ENCODE measurements around the gene DAB2. TPM values are rescaled to one million over a fixed set of nuclear protein-coding genes. Genes with fewer than 3 reads are reported as not detected.

DAB2 gene
- total RNA-seq, 1 experiment from 2014 or later = not detected

DNA sequence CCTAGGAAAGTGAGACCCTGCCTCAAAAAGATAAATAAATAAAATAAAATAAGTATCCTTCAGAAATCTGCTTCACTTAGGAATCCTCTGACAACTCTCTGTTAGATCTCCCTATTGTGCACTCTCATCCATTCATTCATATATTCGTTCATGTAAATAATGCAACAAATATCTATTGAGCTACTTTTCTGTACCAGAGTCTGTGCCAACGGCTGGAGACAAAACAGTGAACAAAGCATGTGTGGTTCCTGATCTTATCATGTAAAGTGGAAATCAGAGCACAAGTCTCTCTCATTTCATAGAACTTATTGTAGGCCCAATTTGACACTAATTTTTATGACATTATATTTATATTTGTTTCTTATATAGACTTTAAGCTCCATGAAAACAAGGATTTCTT lies 40.3 kb upstream of the DAB2 start:
- Histone ChIP-seq H3K4me2 (ENCODE audit: low read depth, low read length, poor library complexity, severe bottlenecking) (no peak overlapping the region), H3K9me3 (ENCODE audit: low read length) (no peaks in the 10 kb centered on the region)
- DNase-seq = no peak

GRCh38 chr5:39464088-39464487 lies 39.3 kb upstream of the DAB2 start:
- Histone ChIP-seq H3K79me2 (ENCODE audit: low read length) (no peaks in the 10 kb centered on the region), H3K36me3 (ENCODE audit: insufficient read depth, low read length) (no peaks in the 10 kb centered on the region), H3K4me2 (ENCODE audit: low read depth, low read length, poor library complexity, severe bottlenecking) (no peak overlapping the region), H3K27ac (ENCODE audit: low read length) (no peak overlapping the region), H3K4me3 (ENCODE audit: low read length) (no peak overlapping the region), H3K4me1 (ENCODE audit: low read length) (no peaks in the 10 kb centered on the region), H3K9me2 (replicated peaks; ENCODE audit: insufficient read depth, low read length) (no peaks in the 10 kb centered on the region), H4K20me1 (ENCODE audit: insufficient read depth, low read depth, low read length) (no peaks in the 10 kb centered on the region), H2AFZ (ENCODE audit: low read length) (no peak overlapping the region), H3K9ac (ENCODE audit: low read length) (no peak overlapping the region), H3K27me3 (ENCODE audit: low read length) (no peaks in the 10 kb centered on the region), H3K9me3 (ENCODE audit: low read length) (no peaks in the 10 kb centered on the region)
- no peak for DNase-seq

More for the DNA sequence above, 40.3 kb upstream of the DAB2 start:
- Histone ChIP-seq H3K36me3 (ENCODE audit: insufficient read depth, low read length) (no peaks in the 10 kb centered on the region), H3K4me3 (ENCODE audit: low read length) (no peak overlapping the region), H3K27ac (ENCODE audit: low read length) (no peak overlapping the region), H3K4me1 (ENCODE audit: low read length) (no peaks in the 10 kb centered on the region), H3K27me3 (ENCODE audit: low read length) (no peaks in the 10 kb centered on the region), H3K79me2 (ENCODE audit: low read length) (no peaks in the 10 kb centered on the region), H2AFZ (ENCODE audit: low read length) (no peak overlapping the region), H3K9me2 (replicated peaks; ENCODE audit: insufficient read depth, low read length) (no peaks in the 10 kb centered on the region), H3K9ac (ENCODE audit: low read length) (no peak overlapping the region), H4K20me1 (ENCODE audit: insufficient read depth, low read depth, low read length) (no peaks in the 10 kb centered on the region)

- H4K20me1 ChIP-seq (ENCODE audit: insufficient read depth, low read depth, low read length) = no peaks in the 10 kb centered on the region
- no peak overlapping the region for H3K27ac ChIP-seq (ENCODE audit: low read length)
- H3K9me3 ChIP-seq (ENCODE audit: low read length) = no peaks in the 10 kb centered on the region
- no peak overlapping the region for H3K4me2 ChIP-seq (ENCODE audit: low read depth, low read length, poor library complexity, severe bottlenecking)
- no peak overlapping the region for H3K9ac ChIP-seq (ENCODE audit: low read length)
- H3K4me1 ChIP-seq (ENCODE audit: low read length) = no peaks in the 10 kb centered on the region
- H3K79me2 ChIP-seq (ENCODE audit: low read length) = no peaks in the 10 kb centered on the region
- no peak for DNase-seq
- H3K27me3 ChIP-seq (ENCODE audit: low read length) = 0 out of 2 replicates have a peak, but pooled peaks cover 2% of the 10 kb centered on the region
- no peaks in the 10 kb centered on the region for H3K36me3 ChIP-seq (ENCODE audit: insufficient read depth, low read length)
- H3K4me3 ChIP-seq (ENCODE audit: low read length) = no peak overlapping the region
- no peaks in the 10 kb centered on the region for H3K9me2 ChIP-seq (replicated peaks; ENCODE audit: insufficient read depth, low read length)
- H2AFZ ChIP-seq (ENCODE audit: low read length) = no peak overlapping the region
Observed at GRCh38 chr5:39462211-39462610, 37.4 kb upstream of the DAB2 start.

DNA sequence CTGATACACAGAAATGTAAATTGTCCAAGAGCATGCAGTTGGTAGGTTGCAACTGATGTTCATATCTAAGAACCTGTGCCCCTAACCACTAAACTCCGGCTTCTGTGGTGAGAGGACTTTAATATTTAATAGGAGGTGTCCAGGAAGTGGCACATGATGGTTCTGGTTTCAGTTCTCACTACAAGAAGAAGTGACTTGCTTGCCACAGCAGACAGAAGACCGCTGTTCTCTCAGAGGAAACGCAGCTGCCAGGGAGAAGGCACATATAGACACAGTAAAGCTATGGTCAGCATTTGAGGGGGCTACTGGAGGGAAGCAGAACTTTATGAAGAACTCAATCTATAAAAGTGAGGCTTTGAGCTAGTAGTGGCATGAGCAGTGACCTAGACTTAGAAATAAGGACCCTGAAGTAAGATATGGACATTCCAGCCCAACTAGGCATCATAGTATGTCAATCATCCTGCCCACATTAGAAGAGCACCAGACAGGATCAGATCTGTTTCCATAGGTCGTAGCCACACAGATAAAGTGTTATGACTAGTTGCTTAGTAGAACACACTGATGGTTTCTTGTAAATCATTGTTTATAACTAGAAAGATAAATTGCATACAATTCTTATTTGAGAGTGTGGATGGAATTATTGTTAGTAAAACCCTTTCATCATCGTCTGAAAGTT lies 36.4 kb upstream of the DAB2 start:
- Histone ChIP-seq H3K36me3 (ENCODE audit: insufficient read depth, low read length) (no peaks in the 10 kb centered on the region), H3K4me2 (ENCODE audit: low read depth, low read length, poor library complexity, severe bottlenecking) (no peak overlapping the region)

GRCh38 chr5:39459907-39460306 lies 35.1 kb upstream of the DAB2 start:
- Histone ChIP-seq H3K27ac (ENCODE audit: low read length) (no peak overlapping the region), H3K4me3 (ENCODE audit: low read length) (no peak overlapping the region), H3K79me2 (ENCODE audit: low read length) (no peaks in the 10 kb centered on the region), H3K9me2 (replicated peaks; ENCODE audit: insufficient read depth, low read length) (no peaks in the 10 kb centered on the region), H3K36me3 (ENCODE audit: insufficient read depth, low read length) (no peaks in the 10 kb centered on the region), H3K9ac (ENCODE audit: low read length) (no peak overlapping the region), H4K20me1 (ENCODE audit: insufficient read depth, low read depth, low read length) (no peaks in the 10 kb centered on the region), H3K27me3 (ENCODE audit: low read length) (0 out of 2 replicates have a peak, but pooled peaks cover 2% of the 10 kb centered on the region), H3K9me3 (ENCODE audit: low read length) (no peaks in the 10 kb centered on the region), H3K4me1 (ENCODE audit: low read length) (no peaks in the 10 kb centered on the region), H3K4me2 (ENCODE audit: low read depth, low read length, poor library complexity, severe bottlenecking) (no peak overlapping the region), H2AFZ (ENCODE audit: low read length) (no peak overlapping the region)
- no peak for DNase-seq

More for the DNA sequence above, 36.4 kb upstream of the DAB2 start:
- no peak overlapping the region for H3K9ac ChIP-seq (ENCODE audit: low read length)
- no peak overlapping the region for H2AFZ ChIP-seq (ENCODE audit: low read length)
- H3K4me3 ChIP-seq (ENCODE audit: low read length) = no peak overlapping the region
- H4K20me1 ChIP-seq (ENCODE audit: insufficient read depth, low read depth, low read length) = no peaks in the 10 kb centered on the region
- H3K27me3 ChIP-seq (ENCODE audit: low read length) = 0 out of 2 replicates have a peak, but pooled peaks cover 2% of the 10 kb centered on the region
- no peaks in the 10 kb centered on the region for H3K79me2 ChIP-seq (ENCODE audit: low read length)
- no peaks in the 10 kb centered on the region for H3K9me2 ChIP-seq (replicated peaks; ENCODE audit: insufficient read depth, low read length)
- no peaks in the 10 kb centered on the region for H3K9me3 ChIP-seq (ENCODE audit: low read length)
- no peaks in the 10 kb centered on the region for H3K4me1 ChIP-seq (ENCODE audit: low read length)
- peak; percentile 43 for DNase-seq
- no peak overlapping the region for H3K27ac ChIP-seq (ENCODE audit: low read length)

DNA sequence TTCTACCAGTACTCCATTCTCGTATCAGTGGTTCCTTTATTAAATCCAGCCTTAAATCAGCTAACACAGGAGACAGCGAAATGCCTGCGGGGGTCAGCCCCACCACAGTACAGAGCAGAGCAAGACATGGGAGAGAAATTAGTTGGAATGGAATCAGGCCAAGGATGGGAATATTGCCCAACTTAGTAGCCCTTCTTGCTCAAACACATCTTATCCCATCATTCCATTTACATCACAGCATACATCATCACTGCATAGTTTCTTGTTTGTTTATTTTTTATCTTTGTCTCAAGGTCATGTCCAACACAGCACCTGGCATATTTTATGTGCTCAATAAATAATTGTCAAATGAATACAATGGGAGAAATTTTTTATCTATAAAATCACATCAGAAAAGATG lies 34.3 kb upstream of the DAB2 start:
- H3K27me3 ChIP-seq (ENCODE audit: low read length) = 0 out of 2 replicates have a peak, but pooled peaks cover 2% of the 10 kb centered on the region
- H2AFZ ChIP-seq (ENCODE audit: low read length) = no peak overlapping the region
- no peak overlapping the region for H3K27ac ChIP-seq (ENCODE audit: low read length)
- H4K20me1 ChIP-seq (ENCODE audit: insufficient read depth, low read depth, low read length) = no peaks in the 10 kb centered on the region
- H3K9ac ChIP-seq (ENCODE audit: low read length) = no peak overlapping the region
- no peaks in the 10 kb centered on the region for H3K9me2 ChIP-seq (replicated peaks; ENCODE audit: insufficient read depth, low read length)
- no peaks in the 10 kb centered on the region for H3K9me3 ChIP-seq (ENCODE audit: low read length)
- no peaks in the 10 kb centered on the region for H3K4me1 ChIP-seq (ENCODE audit: low read length)
- H3K79me2 ChIP-seq (ENCODE audit: low read length) = no peaks in the 10 kb centered on the region
- DNase-seq = no peak
- H3K4me3 ChIP-seq (ENCODE audit: low read length) = no peak overlapping the region
- H3K4me2 ChIP-seq (ENCODE audit: low read depth, low read length, poor library complexity, severe bottlenecking) = no peak overlapping the region
- H3K36me3 ChIP-seq (ENCODE audit: insufficient read depth, low read length) = no peaks in the 10 kb centered on the region

DNA sequence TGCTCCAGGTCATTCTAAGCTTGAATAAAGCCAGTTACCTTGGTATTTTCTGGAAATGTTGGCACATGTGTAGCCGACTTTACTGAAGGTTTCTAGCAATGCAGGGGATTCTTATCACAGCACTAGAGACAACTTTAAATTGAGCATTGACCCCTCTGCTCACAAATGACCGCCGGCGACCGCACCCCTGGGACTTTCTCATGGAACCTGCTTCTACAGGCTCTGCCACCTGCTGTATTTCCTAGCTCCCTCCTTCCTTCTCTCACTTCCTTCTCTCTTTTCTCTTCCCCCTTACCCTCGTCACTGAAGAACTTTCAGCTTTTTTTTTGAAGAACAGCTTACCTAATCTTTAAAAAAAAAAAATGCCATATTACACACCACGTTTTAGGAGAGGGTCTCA lies 30.9 kb upstream of the DAB2 start:
- Histone ChIP-seq H3K36me3 (ENCODE audit: insufficient read depth, low read length) (no peaks in the 10 kb centered on the region), H3K9me2 (replicated peaks; ENCODE audit: insufficient read depth, low read length) (no peaks in the 10 kb centered on the region), H3K79me2 (ENCODE audit: low read length) (no peaks in the 10 kb centered on the region), H3K27me3 (ENCODE audit: low read length) (0 out of 2 replicates have a peak, but pooled peaks cover 2% of the 10 kb centered on the region), H3K4me1 (ENCODE audit: low read length) (no peaks in the 10 kb centered on the region), H4K20me1 (ENCODE audit: insufficient read depth, low read depth, low read length) (no peaks in the 10 kb centered on the region), H3K9ac (ENCODE audit: low read length) (no peak overlapping the region), H3K4me2 (ENCODE audit: low read depth, low read length, poor library complexity, severe bottlenecking) (no peak overlapping the region), H3K27ac (ENCODE audit: low read length) (no peak overlapping the region), H3K9me3 (ENCODE audit: low read length) (no peaks in the 10 kb centered on the region), H3K4me3 (ENCODE audit: low read length) (no peak overlapping the region), H2AFZ (ENCODE audit: low read length) (no peak overlapping the region)
- DNase-seq = no peak

DNA sequence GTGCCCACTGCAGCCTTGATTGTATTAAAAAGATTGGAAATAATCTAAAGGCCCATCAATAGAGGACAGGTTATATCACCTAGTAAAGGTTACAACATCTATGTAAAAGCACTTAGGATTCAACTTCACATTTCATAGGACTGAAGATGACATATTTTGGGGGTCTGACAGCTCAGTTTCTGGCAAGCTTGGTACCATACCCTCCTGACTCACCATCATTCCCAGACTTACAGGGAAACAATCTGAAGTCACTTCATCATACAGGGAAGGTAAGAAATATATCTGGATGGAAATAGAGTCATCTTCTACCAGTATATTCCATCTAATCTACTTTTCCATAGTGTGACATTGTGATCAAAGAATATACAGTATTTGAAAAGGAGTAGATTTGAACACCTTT lies 28.8 kb upstream of the DAB2 start:
- no peak overlapping the region for H3K27ac ChIP-seq (ENCODE audit: low read length)
- H2AFZ ChIP-seq (ENCODE audit: low read length) = no peak overlapping the region
- no peak overlapping the region for H3K9ac ChIP-seq (ENCODE audit: low read length)

More for the DNA sequence above, 28.8 kb upstream of the DAB2 start:
- H3K4me1 ChIP-seq (ENCODE audit: low read length) = no peaks in the 10 kb centered on the region
- H3K4me2 ChIP-seq (ENCODE audit: low read depth, low read length, poor library complexity, severe bottlenecking) = no peak overlapping the region
- H3K9me2 ChIP-seq (replicated peaks; ENCODE audit: insufficient read depth, low read length) = no peaks in the 10 kb centered on the region
- H3K9me3 ChIP-seq (ENCODE audit: low read length) = no peaks in the 10 kb centered on the region
- H3K36me3 ChIP-seq (ENCODE audit: insufficient read depth, low read length) = no peaks in the 10 kb centered on the region
- H3K4me3 ChIP-seq (ENCODE audit: low read length) = no peak overlapping the region
- 0 out of 2 replicates have a peak, but pooled peaks cover 2% of the 10 kb centered on the region for H3K27me3 ChIP-seq (ENCODE audit: low read length)
- no peaks in the 10 kb centered on the region for H4K20me1 ChIP-seq (ENCODE audit: insufficient read depth, low read depth, low read length)
- H3K79me2 ChIP-seq (ENCODE audit: low read length) = no peaks in the 10 kb centered on the region
- DNase-seq = no peak

Measured in Karpas-422 (cell line).